HG02678 (cell line): ENCODE results near the gene CPZ.
"Not testable (repeated sequence)": the region's sequence is repeated elsewhere in the genome, so short reads cannot be mapped to it uniquely, and the experiment has no call there.

Experiments
- ATAC-seq: cut with Tn5 transposase; IDR thresholded peaks from one replicate; pipeline ENCODE4 v1.9.1; 2021; ENCODE audit warnings: mild to moderate bottlenecking, moderate library complexity; ENCODE audit not compliant: unreplicated experiment

Gene CPZ

DNA sequence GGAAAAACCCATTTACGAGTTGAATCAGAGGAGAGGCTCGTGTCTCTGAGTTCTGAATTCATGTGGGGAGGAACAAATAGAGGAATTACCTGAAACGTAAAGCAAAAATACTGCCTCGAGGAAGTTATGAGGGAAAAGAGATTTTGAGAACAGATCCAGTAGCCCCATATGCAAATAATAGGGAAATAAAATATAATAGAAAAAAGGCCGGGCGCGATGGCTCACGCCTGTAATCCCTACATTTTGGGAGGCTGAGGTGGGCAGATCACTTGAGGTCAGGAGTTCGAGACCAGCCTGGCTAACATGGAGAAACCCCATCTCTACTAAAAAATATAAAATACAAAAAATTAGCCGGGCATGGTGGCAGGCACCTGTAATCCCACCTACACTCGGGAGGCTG is 42.2 kb downstream of the CPZ start:
- not testable (repeated sequence) for ATAC-seq

DNA sequence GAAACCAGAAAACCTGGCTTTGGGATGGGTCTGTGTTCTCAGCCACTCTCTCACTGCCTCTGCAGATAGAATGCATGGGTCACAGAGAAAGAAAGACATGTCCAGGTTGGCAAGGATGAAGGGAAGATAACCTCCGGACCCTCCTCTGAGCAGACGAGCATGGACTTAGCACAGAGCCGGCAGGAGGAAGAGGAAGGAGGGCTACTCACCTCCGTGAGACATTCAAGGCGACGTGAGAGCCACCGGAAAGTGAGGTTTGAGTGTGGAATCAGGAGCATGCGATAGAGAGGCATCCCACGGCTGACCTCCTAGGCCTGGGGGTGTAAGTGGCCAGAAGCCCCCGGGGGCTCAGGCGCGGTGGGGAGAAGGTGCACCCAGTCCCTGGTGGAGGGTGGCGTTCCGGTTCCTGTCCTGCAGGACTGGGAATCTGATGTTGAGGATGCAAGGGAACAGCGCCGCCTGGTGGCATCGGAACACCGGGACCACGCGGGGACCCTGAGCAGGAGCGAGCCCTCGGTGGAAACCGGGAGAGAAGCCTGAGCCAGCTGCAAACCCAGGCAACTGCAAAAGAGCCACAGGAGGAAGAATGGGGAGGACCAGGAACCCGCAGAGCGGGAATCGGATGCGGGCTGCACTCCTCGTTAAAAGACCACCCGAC is 43.5 kb downstream of the CPZ start:
- not testable (repeated sequence) for ATAC-seq

DNA sequence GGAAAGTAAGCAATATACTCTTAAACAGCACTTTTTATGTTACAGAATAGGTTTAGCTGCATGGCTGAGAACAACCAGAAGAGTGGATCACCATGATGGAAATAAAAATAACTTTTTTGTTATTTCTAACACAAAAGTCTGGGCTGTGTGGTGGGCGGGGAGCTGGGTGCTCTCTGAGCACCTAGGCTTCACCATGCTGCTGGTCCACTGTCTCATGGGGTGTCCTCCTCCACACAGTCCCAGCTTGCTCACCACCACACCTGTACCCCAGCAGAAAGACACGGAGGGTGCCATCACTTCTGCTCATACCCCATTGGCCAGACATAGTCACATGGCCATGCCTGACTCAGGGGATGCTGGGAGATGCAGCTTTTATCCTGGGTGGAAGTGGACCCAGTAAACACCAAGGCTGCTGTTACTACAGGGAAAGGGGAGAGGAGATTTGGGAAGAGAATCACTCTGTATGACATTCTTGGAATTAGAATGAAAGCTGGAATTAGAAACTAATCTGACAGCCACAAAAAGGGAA is 45.0 kb downstream of the CPZ start:
- no peak for ATAC-seq

DNA sequence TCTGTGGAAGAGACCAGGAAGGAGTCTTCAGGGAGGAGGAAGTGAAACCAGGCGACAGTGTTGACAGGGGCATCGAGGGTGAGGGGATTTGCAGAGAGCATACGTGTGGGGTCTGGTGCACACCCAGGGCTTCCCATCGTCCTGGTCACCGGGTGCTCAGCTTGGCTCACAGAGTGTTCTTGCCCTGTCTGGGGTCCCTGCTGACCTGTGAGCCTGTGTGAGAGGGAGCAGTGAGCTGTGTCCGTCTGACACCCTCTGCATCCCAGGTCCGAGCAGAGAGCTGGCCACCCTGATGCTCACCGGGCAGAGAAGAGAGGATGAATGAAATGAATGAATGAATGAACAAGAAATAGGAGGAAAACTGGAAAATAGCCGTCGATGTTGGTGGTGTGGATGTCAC is 46.5 kb downstream of the CPZ start:
- no peak for ATAC-seq

DNA sequence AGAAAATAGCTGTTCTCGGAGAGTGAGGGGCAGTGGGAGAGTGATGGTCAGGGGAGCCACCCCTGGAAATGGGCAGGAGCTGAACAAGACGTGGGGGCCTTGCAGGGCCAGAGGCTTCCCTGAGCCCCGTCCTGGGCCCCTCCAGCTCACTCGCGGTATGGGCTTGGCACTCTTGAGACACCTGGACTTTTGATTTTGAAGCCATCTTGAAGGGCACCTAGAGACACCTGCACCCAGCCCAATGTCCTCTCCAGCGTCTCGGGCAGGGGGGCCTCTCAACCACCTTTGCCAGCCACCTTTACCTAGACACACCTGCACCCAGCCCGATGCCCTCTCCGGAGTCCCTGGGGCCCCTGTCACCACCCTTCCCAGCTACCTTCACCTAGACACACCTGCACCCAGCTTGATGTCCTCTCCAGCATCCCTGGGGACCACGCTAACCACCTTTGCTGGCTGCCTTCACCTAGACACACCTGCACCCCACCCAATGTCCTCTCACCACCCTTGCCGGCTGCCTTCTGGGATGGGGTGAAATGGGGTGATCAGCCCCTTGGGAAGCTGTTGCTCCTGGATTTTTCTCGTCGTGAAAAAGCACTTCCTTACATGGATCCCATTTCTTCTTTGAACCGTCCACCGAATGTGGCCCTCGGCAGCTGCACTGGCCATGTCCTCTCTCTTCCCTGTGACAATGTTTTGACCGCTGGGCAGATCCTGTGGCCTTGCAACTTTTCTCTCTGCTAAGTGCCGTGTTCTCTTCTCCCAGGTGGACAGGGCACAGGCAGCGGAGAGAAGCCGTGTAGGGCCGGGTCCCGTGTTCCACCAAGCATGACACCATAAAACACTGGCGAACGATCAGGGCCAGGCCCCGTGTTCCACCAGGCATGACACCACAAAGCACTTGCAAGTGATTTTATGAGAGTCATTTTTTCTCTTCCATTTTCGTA is 47.5 kb downstream of the CPZ start:
- no peak for ATAC-seq

DNA sequence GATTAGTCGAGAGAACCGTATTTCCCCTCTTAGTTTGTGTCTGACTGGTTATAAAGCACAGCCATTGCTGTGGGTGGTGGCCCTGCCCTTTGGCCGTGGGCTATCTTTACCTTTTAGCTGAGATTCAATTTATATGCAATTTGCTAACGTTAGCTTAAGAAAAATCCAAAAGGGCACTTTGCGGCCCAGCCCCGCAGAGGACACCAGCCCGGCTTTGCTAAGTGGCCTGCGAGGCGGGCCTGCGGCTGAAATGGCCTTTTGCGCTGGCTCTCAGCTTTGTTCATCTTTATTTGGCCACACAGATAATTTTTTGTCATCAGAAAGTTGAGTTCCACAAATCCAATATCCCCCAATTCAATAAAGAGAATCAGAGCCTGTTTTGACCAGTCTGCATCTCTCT is 48.3 kb downstream of the CPZ start:
- ATAC-seq, result no peak

DNA sequence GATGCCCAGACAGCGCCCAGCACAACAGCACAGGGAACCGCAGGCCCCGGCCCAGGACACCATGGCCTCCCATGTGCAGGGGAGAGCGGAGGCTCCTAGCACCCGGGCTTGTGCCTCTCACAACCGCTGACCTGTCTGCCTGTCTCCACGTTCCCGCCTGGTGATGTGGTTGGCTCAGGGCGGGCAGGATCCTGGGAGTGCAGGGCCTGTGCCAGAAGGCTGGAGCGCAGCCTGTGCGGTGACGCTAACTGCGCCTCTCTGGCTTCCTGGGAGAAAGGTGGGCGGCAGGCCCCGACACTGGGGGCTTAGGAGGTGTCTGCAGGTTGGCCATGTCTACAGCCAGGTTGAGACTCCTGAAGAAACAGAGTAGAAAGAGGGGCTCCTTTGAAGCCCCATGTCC is 48.7 kb downstream of the CPZ start:
- no peak for ATAC-seq

DNA sequence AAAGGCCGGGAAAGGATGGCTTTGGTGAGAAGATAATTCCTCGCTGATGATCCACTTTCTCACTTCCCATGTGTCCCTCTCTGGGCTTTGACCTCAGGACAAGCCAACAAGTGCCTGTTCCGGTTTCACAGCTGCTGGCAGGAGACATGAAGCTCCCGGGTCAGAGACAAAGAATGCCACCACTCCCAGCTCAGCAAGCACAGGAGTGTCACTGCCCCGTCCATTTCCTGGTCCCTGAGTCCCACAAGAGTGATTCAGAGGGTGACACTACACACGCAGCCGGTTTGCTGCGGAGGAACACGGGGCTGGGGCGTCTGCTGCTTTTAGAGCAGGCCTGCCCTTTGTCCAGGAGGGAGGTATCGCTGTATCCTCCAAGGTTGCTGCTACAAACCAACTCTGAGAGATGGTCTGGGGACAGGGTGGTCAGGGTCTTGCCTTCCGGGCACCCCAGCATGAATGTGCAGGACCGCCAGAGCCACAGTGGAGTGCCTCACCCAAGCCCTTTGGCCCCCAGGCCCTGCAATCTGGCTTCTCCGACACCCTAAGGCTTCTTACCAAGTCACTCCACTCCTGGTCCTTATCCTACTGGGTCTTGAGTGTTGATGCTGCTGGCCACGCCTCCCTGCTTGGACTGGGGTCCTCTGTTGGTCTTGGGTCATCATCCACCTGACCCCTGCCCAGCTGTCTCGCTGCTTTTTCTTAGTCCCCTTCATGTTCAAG is 49.5 kb downstream of the CPZ start:
- no peak for ATAC-seq

DNA sequence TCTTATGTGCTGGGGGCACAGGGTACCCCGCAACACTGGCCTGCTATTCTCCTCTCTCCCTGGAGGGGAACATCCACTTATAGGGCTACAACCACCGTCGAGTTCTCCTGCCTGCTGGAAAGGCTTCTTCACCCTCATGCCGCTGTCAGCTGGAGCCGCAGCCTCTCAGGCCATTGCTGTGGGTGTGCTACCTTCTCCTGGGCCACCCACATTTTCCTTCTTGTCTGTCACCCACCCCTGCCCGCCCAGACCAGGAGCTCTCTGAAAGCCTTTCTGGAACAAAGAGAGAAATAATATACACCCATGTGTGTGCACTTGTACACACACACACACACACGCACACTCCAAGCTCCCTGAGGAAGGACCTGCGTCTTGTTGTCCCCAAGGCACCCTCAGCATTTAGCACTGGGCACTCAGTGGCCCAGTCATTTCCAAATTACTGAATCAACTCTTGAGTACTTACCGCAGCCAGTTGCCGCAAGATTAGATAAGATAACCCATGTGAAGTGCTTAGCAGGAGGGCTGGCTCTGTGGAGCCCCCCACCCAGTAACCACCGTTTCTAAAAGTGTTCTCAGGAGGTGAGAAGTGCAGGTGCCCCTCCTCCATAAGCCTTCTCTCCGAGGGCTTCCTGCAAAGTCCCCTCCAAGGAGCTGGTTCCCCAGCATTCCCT is 50.2 kb downstream of the CPZ start:
- ATAC-seq, result no peak

DNA sequence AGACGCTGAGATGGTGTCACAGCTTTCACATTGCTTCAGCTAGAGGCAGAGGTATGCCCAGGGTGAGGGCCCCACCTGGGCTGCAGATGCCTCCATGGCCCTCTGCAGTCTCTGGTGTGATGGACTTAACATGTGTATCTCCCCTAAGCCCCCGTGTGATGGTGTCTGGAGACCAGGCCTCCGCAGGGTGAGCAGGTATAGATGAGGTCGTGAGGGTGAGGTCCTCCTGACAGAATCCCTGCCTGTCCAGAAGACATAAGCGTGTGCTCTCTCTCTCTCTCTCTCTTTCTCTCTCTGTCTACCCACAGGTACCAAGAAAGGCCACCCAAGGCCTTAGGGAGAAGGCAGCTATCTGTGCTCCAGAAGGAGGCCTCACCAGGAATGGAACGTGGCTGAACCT is 50.9 kb downstream of the CPZ start:
- ATAC-seq, result no peak

DNA sequence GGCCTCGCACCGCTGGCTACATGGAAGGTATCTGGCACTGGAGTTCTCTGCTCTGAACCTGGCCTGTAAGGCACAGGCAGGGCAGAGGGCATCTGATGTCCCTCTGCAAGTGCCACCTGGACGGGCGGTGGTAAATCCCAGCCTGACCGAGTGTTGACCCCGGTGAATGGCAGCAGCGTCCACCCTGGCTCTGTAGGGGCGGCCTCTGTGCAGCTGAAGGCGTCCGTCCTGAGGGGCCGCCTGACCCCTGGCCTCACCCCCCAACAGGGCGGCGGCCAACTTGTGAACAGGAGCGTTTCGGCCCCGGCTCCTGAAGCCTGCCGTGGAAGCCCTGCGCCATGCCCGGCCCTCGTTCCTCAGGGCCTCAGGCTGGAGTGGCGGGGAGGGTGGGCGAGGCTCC is 51.4 kb downstream of the CPZ start:
- no peak for ATAC-seq

DNA sequence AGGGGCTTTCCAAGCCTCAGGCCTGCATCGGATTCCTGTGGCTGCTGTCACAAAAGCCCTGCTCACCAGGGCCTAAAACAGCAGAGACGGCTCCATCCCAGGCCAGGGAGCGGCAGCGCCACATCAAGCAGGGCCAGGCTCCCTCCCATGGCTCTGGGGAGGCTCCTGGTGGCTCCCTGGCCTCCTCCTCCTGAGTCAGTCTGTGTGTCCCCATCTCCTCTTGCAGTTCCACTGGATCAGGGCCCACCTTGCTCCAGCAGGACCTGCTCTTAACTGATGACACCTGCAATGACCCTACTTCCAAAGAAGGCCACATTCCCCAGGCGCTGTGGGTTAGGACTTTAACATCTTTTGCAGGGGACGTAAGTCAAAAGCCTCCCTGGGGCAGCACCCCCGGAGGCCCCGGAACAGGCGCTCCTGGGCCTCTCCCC is 51.9 kb downstream of the CPZ start:
- ATAC-seq, result no peak

DNA sequence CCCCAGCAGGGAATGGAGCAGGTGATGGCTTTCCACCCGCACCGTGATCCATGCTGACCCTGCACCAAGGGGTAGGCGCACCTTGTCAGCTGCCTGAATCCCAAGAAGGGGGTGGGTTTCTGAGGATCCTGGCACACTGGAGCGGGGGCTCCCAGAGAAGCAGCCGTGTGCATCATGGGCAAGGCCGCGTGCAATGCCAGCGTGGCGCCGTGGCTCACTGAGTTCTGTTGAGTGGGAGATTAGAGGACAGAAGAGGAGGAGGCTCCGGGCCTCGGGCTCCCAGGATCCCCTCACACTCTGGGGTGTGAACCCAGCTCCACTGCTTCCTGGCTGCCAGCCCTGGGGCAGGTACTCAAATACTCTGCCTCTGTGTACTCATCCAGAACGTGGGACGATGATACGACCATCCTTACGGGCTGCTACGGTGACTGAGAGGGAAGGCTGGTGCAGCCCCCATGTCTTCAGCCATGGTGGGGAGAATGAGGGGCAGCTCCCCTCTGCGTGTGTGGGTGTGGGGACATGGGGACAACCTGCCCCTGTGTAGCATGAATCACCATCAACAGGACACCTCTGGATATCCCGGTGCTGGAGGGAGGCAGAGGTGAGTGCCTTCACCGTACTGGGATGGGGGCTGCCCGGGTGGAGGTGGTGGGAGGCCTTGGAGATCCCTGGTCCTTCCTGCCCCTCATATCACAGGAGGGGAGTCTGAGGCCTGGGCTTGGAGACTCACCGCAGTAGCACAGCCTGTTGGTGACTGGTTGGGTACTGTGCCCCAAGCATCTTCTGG is 52.6 kb downstream of the CPZ start:
- ATAC-seq, result no peak

DNA sequence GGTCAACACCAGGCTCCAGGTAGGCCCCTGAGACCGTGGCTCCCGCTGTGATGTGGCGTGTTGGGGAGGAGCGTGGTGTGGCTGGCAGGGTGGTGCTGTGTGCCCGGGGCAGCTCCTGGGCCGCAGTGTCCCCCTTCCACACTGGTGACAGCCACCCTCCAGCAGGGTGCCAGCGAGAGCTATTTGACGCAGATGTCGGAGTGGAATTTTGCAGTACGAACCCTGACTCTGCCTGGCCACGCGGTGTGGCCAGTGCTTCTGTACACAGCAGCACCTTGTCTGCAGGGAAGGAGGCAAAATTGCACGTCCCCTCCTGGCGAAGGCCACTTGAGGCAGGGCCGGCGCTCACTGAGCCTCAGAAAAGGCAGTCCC is 53.2 kb downstream of the CPZ start:
- no peak for ATAC-seq

DNA sequence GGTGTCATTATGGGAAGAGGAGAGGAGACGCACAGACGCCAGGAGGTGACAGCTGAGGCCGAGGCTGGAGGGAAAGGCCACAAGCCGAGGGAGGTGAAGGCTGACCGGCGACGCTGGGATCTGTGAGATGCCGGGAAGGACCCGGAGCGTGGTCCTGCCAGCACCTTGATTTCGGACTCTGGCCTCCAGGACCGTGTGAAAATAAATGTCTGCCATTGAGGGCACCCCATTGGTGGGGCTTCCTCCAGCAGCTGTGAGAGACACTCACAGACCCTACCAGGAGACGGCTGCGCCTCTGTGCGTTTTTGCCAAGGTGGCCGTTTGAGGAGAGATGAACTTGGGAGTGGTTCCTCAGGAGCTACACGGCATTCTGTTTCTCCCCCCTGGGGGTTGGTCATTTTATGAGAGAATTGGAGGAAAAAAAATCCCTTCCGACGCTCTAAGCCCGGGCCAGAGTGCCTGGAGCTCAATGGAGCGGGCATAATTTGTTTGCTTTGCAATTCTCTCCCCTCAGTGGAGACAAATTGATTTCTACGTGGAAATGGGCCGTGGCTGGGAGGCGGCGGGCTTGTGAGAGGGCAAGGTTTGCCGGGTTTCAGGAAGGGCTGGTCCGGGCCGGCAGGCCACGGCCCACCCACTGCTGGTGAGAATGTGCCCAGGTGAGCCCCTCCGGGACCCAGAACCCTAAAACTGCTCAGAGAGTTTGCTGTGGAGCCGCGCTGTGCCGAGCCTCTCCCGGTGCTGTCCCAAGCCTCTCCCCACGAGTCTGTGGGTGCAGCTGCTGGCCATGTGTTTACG is 53.9 kb downstream of the CPZ start:
- ATAC-seq, result no peak

DNA sequence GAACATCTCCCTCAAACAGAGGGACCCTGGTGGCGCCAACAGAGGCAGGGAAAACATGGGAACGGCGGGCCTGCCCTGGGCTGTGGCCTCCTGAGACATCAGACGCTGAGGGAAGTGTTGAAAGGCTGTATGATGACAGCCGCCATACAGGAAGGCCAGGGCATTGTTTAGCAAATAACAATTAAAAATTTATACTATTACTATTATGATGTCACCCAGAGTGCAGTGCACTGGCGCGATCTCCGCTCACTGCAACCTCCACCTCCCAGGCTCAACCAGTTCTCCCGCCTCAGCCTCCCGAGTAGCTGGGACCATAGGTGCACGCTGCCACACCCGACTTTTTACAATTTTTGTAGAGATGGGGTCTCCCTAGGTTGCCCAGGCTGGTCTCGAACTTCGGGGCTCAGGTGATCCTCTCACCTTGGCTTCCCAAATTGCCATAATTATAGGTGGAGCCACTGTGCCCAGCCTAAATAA is 54.6 kb downstream of the CPZ start:
- ATAC-seq, result no peak

DNA sequence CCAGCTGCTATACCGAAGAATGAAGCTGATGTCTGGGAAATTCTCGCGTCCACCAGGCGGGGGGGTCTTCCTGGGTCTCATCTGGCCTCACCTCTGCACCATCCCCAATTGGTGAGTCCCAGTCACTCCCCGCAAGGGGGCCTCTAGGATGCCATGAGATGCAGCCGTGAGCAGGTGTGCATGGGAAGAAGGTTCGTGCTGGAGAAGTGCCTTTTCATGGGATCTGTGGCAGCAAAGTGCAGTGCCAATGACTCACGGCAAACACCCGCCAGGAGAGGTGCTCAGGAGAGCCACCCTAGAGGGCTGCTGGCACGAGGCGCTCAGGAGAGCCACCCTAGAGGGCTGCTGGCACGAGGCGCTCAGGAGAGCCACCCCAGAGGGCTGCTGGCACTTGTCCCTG is 55.1 kb downstream of the CPZ start:
- no peak for ATAC-seq

DNA sequence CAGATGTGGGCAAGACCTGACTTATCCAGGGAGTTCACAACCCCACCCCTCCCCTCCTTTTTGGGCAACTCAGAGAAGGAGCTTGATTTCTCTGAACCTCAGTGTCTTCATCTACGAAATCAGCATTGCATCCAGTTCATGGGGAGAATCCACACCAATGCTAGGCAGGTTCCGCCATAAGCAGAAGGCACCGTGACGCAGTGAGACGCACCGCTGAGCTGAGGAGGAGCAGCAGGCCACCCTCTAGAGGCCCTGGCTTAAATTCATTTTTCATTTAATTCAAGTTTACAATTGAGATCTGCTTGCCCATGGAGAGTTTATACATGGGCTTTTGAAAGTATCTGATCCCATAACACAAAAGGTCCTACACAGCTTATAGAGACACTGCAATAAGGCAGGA is 55.7 kb downstream of the CPZ start:
- ATAC-seq, result no peak
